LNCaP clone FGC (cell line): Measurements from ENCODE around the gene DDAH1.

Experiments
- DNase-seq: peaks from one replicate; pipeline ENCODE4 v3.0.0-alpha.2; 2011; ENCODE audit warnings: low read depth
- H3K4me3 ChIP-seq: 2 replicates; pipeline ENCODE4 v1.5.1; 2011; ENCODE audit warnings: mild to moderate bottlenecking, low read depth, low read length, control low read depth
- TF ChIP-seq, protein P1 (sequence below): IDR thresholded peaks from 2 replicates; pipeline ENCODE4 v1.5.1; 2012; ENCODE audit warnings: mild to moderate bottlenecking; ENCODE audit not compliant: control insufficient read depth, insufficient read depth; ENCODE audit errors: extremely low read depth

The DDAH1 gene

DNA sequence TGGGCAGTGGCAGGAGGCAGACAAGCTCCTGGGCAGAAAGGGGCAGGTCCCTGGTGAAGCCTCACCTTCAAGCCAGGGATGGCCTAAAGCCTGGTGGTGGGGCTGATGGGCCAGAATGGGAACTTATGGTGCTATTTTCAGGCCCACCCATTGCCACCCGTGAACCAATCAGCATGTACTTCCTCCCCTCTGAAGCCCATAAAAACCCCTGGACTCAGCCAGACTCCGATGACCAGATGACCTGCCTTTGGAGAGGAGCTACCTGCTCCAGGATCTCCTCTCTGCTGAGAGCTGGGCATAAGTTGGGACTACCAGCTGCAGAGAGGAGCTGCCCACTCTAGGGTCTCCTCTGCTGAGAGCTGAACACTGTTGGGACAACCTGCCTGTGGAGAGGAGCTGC lies 180.8 kb downstream of the DDAH1 start:
- DNase-seq: no peak
- TF ChIP-seq, protein P1, sequence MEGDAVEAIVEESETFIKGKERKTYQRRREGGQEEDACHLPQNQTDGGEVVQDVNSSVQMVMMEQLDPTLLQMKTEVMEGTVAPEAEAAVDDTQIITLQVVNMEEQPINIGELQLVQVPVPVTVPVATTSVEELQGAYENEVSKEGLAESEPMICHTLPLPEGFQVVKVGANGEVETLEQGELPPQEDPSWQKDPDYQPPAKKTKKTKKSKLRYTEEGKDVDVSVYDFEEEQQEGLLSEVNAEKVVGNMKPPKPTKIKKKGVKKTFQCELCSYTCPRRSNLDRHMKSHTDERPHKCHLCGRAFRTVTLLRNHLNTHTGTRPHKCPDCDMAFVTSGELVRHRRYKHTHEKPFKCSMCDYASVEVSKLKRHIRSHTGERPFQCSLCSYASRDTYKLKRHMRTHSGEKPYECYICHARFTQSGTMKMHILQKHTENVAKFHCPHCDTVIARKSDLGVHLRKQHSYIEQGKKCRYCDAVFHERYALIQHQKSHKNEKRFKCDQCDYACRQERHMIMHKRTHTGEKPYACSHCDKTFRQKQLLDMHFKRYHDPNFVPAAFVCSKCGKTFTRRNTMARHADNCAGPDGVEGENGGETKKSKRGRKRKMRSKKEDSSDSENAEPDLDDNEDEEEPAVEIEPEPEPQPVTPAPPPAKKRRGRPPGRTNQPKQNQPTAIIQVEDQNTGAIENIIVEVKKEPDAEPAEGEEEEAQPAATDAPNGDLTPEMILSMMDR: no peak
- H3K4me3 ChIP-seq: no peak overlapping the region

DNA sequence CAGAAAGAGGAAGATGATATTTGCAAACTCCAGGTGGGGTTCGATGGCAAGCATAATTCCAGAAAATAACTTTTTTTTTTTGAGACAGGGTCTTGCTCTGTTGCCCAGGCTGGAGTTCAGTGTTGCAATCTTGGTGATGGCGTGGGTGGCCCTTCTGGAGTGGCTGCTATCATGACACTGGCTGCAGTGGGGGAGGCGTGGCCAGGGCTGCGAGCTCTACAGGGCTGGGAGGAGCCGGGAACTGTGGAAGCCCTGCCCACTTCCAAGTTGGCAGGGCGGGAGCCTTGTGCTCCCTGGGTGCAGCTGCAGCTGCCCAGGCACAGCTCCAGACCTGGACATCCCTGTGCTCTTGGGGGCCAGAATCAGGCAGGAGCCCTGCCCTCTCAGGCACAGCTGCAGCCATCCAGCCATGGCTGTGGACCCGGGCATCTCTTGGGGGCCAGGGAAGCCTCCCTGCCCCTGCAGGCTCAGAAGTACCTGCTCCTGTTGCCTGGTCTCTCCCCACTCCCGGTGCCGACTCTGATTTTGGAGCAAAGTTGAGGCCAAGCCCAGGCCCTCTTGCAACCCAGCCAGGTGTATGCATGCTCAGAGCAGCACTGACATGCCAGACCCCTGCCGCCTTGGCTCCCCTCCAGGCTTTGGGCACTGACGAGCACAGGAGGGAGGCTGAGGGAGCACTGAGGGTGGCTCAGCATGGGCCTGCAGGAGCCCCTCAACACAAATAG lies 181.3 kb downstream of the DDAH1 start:
- DNase-seq: no peak
- TF ChIP-seq, protein P1: no peak
- H3K4me3 ChIP-seq: no peak overlapping the region

DNA sequence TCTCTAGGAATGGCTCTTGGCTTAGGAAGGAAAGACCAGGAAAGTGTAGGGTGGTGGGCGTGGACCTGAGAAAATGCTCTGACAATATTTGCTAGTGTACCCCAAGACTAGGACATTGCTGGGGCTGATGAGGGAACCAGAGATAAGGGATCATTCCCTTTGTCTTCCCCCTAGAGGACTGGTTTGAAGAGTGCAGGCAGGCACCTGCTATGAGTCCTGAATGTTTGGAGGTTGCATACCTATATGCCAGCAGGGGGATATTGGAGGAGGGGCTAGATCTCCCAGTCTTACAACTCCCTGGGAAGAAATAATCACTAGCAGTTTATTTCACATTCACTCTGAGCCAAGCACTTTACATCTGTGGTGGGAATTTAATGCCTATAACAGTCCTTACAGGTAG lies 182.5 kb downstream of the DDAH1 start:
- H3K4me3 ChIP-seq: no peak overlapping the region

DNA sequence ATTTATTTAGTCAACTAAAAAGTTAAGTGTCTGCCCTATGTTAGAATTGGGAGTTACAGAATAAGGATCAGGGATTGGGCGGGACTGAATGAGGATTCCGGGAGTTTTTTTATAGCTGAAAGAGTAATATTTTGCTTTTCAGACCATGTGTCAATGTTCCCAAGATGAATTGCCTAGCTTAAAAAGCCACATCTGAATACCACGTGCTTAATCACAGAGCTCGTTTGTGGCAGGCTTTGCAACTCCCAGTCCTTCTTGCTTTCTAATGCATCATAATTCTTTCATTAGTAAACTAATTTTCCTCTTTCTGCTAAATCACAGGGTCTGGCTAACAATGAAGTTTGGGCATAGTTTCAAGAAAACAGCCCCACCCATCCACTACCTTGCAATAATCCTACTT lies 184.3 kb downstream of the DDAH1 start:
- DNase-seq: no peak
- TF ChIP-seq, protein P1: no peak
- no peak overlapping the region for H3K4me3 ChIP-seq

More for the DNA sequence above, 182.5 kb downstream of the DDAH1 start:
- DNase-seq: no peak
- TF ChIP-seq, protein P1: no peak

DNA sequence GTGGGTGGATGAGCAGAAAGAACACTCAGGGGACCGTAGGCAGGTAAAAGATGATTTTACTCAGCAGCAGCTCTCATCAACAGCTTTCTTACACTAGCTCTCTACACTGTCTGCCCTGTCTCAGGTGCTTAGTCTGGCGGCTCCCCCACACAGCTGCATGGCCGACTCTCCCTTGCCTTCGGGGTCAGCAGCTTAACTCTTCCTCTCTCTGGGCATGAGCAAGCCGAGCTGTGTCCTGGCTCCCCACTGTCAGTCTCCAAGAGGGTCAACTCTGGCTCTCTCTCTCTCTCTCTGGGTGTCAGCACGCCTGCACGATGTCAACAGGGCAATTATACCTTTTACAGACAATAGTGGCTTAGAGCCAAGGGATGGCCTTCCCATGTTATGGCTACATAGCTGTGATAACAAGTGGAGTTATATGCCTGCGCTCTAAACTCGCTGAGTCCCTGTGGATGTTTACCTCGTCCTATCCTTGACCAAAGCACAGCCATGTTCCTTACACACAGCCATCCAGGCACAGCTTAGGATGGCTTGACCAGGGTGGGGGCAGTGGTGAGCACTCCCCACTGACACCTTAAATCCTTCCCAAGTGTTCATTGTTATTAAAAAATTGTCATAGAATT lies 185.4 kb downstream of the DDAH1 start:
- TF ChIP-seq, protein P1: no peak
- no peak overlapping the region for H3K4me3 ChIP-seq

DNA sequence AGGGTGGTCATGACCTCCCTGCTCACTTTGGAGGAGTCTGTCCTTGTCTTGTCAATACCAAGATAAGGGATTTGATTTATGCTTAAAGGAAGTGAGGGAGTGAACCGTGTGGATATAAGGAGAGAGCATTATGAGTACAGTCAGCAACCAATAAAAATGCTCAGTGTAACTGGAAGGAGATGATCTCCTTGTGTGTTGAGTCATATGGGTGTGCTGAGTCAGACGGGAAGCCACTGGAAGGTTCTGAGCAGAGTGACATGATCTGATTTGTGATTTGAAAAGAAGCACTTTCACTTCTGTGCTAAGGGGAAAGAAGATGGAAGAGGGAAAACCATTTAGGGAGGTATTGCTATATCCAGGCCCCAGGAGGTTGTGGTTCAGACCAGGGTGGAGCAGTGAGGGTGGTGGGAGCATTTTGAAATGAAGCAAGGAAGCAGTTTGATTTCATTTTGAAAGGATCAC lies 186.1 kb downstream of the DDAH1 start:
- peak; percentile 55 for DNase-seq
- TF ChIP-seq, protein P1: no peak
- H3K4me3 ChIP-seq: no peak overlapping the region

More for the DNA sequence above, 185.4 kb downstream of the DDAH1 start:
- DNase-seq: no peak
